HCT116 (cell line): ENCODE data around the gene GBP5.

ENCODE experiments used
- CEBPB ChIP-seq: IDR thresholded peaks from 2 replicates; pipeline ENCODE4 v1.6.1; 2012; ENCODE audit warnings: low read depth
- CTCF ChIP-seq, 3 experiments: fragments of 200-600 bp in 1 of 3; sonication (generic) in 1 of 3; IDR thresholded peaks in 2 of 3; conservative IDR thresholded peaks in 1 of 3; 2 replicates each; pipeline ENCODE4 v1.5.1; 2012 to 2017; ENCODE audit warnings: low read depth in 2 of 3, low read length in 2 of 3, antibody characterized with exemption in 1 of 3, borderline replicate concordance in 1 of 3, control low read depth in 1 of 3, mild to moderate bottlenecking in 1 of 3, mixed read lengths in 1 of 3, mixed run types in 1 of 3, moderate library complexity in 1 of 3; ENCODE audit not compliant: insufficient read depth in 1 of 3
- EGR1 ChIP-seq: IDR thresholded peaks from 2 replicates; pipeline ENCODE4 v1.6.1; 2012; ENCODE audit warnings: low read depth
- EZH2 ChIP-seq: fragments of 200-600 bp; sonication (generic); IDR thresholded peaks from 2 replicates; pipeline ENCODE4 v1.6.1; 2017; ENCODE audit warnings: antibody characterized with exemption, mixed run types
- POLR2A ChIP-seq: IDR thresholded peaks from 2 replicates; pipeline ENCODE4 v1.7.0; 2011; ENCODE audit warnings: borderline replicate concordance; ENCODE audit not compliant: insufficient read depth, insufficient read length; ENCODE audit errors: extremely low read depth
- POLR2AphosphoS5 ChIP-seq: IDR thresholded peaks from 2 replicates; pipeline ENCODE4 v1.6.1; 2011; ENCODE audit warnings: mild to moderate bottlenecking, low read depth, low read length, moderate library complexity
- RAD21 ChIP-seq: IDR thresholded peaks from 2 replicates; pipeline ENCODE4 v1.6.1; 2012; ENCODE audit warnings: low read depth, mild to moderate bottlenecking
- REST ChIP-seq: IDR thresholded peaks from 2 replicates; pipeline ENCODE4 v1.6.1; 2012; ENCODE audit warnings: low read depth
- SIN3A ChIP-seq: IDR thresholded peaks from 2 replicates; pipeline ENCODE4 v1.6.1; 2012; ENCODE audit warnings: low read depth
- YY1 ChIP-seq: IDR thresholded peaks from 2 replicates; pipeline ENCODE4 v1.6.1; 2011; ENCODE audit warnings: low read length, low read depth, moderate library complexity, mild to moderate bottlenecking; ENCODE audit not compliant: insufficient replicate concordance; ENCODE audit errors: extremely low read depth
- ZFX ChIP-seq: fragments of 450-650 bp; IDR thresholded peaks from 2 replicates; pipeline ENCODE4 v1.6.1; 2017
- ZNF274 ChIP-seq: fragments of 200-500 bp; sonication (Bioruptor generic); IDR thresholded peaks from 2 replicates; pipeline ENCODE4 v1.6.1; 2014; ENCODE audit warnings: mild to moderate bottlenecking, low read depth, low read length, inconsistent platforms
- TF ChIP-seq, protein P1 (sequence below): IDR thresholded peaks from 2 replicates; pipeline ENCODE4 v1.6.1; 2012
- TF ChIP-seq, protein P2 (sequence below): IDR thresholded peaks from 2 replicates; pipeline ENCODE4 v1.6.1; 2012

GRCh38 chr1:89304572-89305230 lies 32.0 kb upstream of the GBP5 start:
- no peak for TF ChIP-seq CTCF (IDR thresholded peaks at IDR 0.05 in 2 of 3, conservative IDR thresholded peaks at IDR 0.05 in 1 of 3; ENCODE audit: borderline replicate concordance in 1 of 3, insufficient read depth in 1 of 3, low read depth in 2 of 3, low read length in 2 of 3)
- TF ChIP-seq, protein P1, sequence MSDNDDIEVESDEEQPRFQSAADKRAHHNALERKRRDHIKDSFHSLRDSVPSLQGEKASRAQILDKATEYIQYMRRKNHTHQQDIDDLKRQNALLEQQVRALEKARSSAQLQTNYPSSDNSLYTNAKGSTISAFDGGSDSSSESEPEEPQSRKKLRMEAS = no peak
- no peak for TF ChIP-seq CEBPB
- TF ChIP-seq POLR2AphosphoS5 = no peak
- no peak for TF ChIP-seq POLR2A
- TF ChIP-seq YY1 = no peak
- TF ChIP-seq SIN3A = no peak
- TF ChIP-seq EZH2 = no peak
- TF ChIP-seq, protein P2, sequence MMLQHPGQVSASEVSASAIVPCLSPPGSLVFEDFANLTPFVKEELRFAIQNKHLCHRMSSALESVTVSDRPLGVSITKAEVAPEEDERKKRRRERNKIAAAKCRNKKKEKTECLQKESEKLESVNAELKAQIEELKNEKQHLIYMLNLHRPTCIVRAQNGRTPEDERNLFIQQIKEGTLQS = no peak
- no peak for TF ChIP-seq REST
- TF ChIP-seq EGR1 = no peak
- TF ChIP-seq ZFX = no peak
- no peak for TF ChIP-seq RAD21
- TF ChIP-seq ZNF274 = no peak
